Subcutaneous adipose tissue (tissue), 4 donors: ENCODE measurements around the gene GPR27. TPM values are rescaled to one million over a fixed set of nuclear protein-coding genes. Genes with fewer than 3 reads are reported as not detected.

ENCODE experiments used
- CTCF ChIP-seq: fragments of 450-650 bp; IDR thresholded peaks from one replicate; pipeline ENCODE4 v1.5.1; 2016; ENCODE audit warnings: low read depth, mild to moderate bottlenecking, control low read depth, antibody characterized with exemption, moderate library complexity
- total RNA-seq, 4 donors: library from RNA; depleted of rRNA; stranded (reverse); fragments of >200 nt; gene quantifications; one replicate each; pipeline ENCODE4 v1.1.0, GENCODE V29; 2016

GPR27 gene
- total RNA-seq, 4 donors from 2014 or later: 0.38 to 0.49 TPM; not detected in 2

GRCh38 chr3:71713041-71713440 is 40.6 kb upstream of the GPR27 start:
- no peak for TF ChIP-seq CTCF

GRCh38 chr3:71714595-71714994 is 39.1 kb upstream of the GPR27 start:
- TF ChIP-seq CTCF: no peak

- TF ChIP-seq CTCF: no peak
Observed at GRCh38 chr3:71718072-71718471, 35.6 kb upstream of the GPR27 start.

GRCh38 chr3:71721002-71721401 is 32.7 kb upstream of the GPR27 start:
- no peak for TF ChIP-seq CTCF

- no peak for TF ChIP-seq CTCF
Observed at GRCh38 chr3:71721651-71722157, 32.0 kb upstream of the GPR27 start.

GRCh38 chr3:71722693-71723092 is 31.0 kb upstream of the GPR27 start:
- TF ChIP-seq CTCF: no peak

- TF ChIP-seq CTCF: no peak
Observed at GRCh38 chr3:71723452-71724170, 30.0 kb upstream of the GPR27 start.
